ENCODE results near the gene MAST4. TPM values are rescaled to one million over a fixed set of nuclear protein-coding genes. Genes with fewer than 3 reads are reported as not detected.

Gene MAST4
- polyA plus RNA-seq, 2 of the 4 experiments (the other 2 are of a cell fraction) = 1.2 to 5.8 TPM

- ATAC-seq (no peak), DNase-seq (ENCODE audit: low read depth in 1 of 2, low spot score in 1 of 2) (no peak), FAIRE-seq (no peak)
- Histone ChIP-seq H3K4me3 (no peak overlapping the region), H3K27ac (no peak overlapping the region), H3K4me2 (no peak overlapping the region; the same call in 2 of the 3 replicates), H3K4me1 (peaks cover 18% of the 10 kb centered on the region), H3K9me3 (no peaks in the 10 kb centered on the region)
- TF ChIP-seq REST (IDR thresholded peaks at IDR 0.05) (no peak), MAFK (IDR thresholded peaks at IDR 0.05; ENCODE audit: partially characterized antibody) (no peak), CHD4 (IDR thresholded peaks at IDR 0.05; ENCODE audit: borderline replicate concordance) (no peak), MAZ (IDR thresholded peaks at IDR 0.05; ENCODE audit: borderline replicate concordance, low read depth, low read length) (no peak), JUNB (IDR thresholded peaks at IDR 0.05) (no peak), RFX5 (IDR thresholded peaks at IDR 0.05) (no peak), MYC (IDR thresholded peaks at IDR 0.05; ENCODE audit: borderline replicate concordance, low read length) (no peak), SREBF2 (IDR thresholded peaks at IDR 0.05) (no peak), TFCP2L1 (CRISPR knock-in tag; IDR thresholded peaks at IDR 0.05) (no peak), KDM5A (IDR thresholded peaks at IDR 0.05) (no peak), POLR2AphosphoS2 (conservative IDR thresholded peaks at IDR 0.05; ENCODE audit: low read length) (no peak), TP53 (CRISPR knock-in tag; IDR thresholded peaks at IDR 0.05) (no peak), HDAC2 (IDR thresholded peaks at IDR 0.05) (no peak), FOSL2 (IDR thresholded peaks at IDR 0.05) (no peak), FOSL2 (CRISPR knock-in tag; IDR thresholded peaks at IDR 0.05) (no peak), GATA3 (IDR thresholded peaks at IDR 0.05; ENCODE audit: borderline replicate concordance) (no peak), NPAS2 (CRISPR knock-in tag; IDR thresholded peaks at IDR 0.05; ENCODE audit: borderline replicate concordance) (no peak), NR3C1 (IDR thresholded peaks at IDR 0.05) (no peak), ATOH8 (CRISPR knock-in tag; IDR thresholded peaks at IDR 0.05; ENCODE audit: low read depth) (no peak)
- TF ChIP-seq, protein P1, sequence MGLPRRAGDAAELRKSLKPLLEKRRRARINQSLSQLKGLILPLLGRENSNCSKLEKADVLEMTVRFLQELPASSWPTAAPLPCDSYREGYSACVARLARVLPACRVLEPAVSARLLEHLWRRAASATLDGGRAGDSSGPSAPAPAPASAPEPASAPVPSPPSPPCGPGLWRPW (IDR thresholded peaks at IDR 0.05) = no peak
- ChIA-PET CTCF (interaction anchor here (0.6 to 3.8 kb wide), 10 partner anchors 8 to 158 kb away, joined by 3 to 22 read pairs (median 7); no protein-coding TSS in a partner anchor), POLR2A (no interaction called here)
Measured at GRCh38 chr5:66829358-66829674, 233.1 kb downstream of the MAST4 start.

DNA sequence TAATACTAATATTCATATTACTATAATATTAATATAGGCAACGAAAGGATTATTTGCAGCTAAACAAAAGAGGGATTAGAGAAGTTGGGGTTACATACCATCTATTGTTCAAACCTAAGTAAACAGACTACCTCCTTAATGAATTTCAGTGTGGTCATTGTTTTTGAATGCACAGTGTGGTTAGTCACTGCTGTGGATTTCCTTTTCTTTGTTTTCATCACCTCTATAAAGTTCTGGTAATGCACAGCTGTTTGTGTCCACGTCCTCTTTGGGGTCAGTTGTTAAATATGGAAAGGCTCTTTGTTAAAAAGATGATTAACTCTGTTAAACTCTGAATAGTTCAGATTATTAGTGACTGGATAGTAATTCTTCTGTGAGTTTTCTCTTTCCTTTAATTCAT lies 233.6 kb downstream of the MAST4 start:
- no peaks in the 10 kb centered on the region for H3K9me3 ChIP-seq
- DNase-seq (ENCODE audit: low read depth in 1 of 2, low spot score in 1 of 2) (no peak), FAIRE-seq (no peak), ATAC-seq (no peak)
- H3K4me3 ChIP-seq = no peak overlapping the region
- ChIA-PET CTCF (interaction anchor here (0.6 to 3.8 kb wide), 12 partner anchors 8 to 158 kb away, joined by 3 to 22 read pairs (median 6); no protein-coding TSS in a partner anchor), POLR2A (no interaction called here)
- H3K27ac ChIP-seq = no peak overlapping the region
- TF ChIP-seq, protein P2, sequence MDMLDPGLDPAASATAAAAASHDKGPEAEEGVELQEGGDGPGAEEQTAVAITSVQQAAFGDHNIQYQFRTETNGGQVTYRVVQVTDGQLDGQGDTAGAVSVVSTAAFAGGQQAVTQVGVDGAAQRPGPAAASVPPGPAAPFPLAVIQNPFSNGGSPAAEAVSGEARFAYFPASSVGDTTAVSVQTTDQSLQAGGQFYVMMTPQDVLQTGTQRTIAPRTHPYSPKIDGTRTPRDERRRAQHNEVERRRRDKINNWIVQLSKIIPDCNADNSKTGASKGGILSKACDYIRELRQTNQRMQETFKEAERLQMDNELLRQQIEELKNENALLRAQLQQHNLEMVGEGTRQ (IDR thresholded peaks at IDR 0.05) = no peak
- TF ChIP-seq, protein P3, sequence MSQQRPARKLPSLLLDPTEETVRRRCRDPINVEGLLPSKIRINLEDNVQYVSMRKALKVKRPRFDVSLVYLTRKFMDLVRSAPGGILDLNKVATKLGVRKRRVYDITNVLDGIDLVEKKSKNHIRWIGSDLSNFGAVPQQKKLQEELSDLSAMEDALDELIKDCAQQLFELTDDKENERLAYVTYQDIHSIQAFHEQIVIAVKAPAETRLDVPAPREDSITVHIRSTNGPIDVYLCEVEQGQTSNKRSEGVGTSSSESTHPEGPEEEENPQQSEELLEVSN (IDR thresholded peaks at IDR 0.05; ENCODE audit: borderline replicate concordance, low read depth) = no peak
- TF ChIP-seq PHF8 (IDR thresholded peaks at IDR 0.05; ENCODE audit: borderline replicate concordance, low read depth) = no peak
- no peak for TF ChIP-seq KDM5A (IDR thresholded peaks at IDR 0.05)
- TF ChIP-seq, protein P4, sequence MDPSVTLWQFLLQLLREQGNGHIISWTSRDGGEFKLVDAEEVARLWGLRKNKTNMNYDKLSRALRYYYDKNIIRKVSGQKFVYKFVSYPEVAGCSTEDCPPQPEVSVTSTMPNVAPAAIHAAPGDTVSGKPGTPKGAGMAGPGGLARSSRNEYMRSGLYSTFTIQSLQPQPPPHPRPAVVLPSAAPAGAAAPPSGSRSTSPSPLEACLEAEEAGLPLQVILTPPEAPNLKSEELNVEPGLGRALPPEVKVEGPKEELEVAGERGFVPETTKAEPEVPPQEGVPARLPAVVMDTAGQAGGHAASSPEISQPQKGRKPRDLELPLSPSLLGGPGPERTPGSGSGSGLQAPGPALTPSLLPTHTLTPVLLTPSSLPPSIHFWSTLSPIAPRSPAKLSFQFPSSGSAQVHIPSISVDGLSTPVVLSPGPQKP (IDR thresholded peaks at IDR 0.05; ENCODE audit: low read depth, low read length) = no peak
- no peak for TF ChIP-seq CHD2 (IDR thresholded peaks at IDR 0.05; ENCODE audit: low read length, partially characterized antibody)
- no peak for TF ChIP-seq EHMT2 (IDR thresholded peaks at IDR 0.05; ENCODE audit: low read depth)
- TF ChIP-seq, protein P1 (IDR thresholded peaks at IDR 0.05) = no peak
- TF ChIP-seq RFX5 (IDR thresholded peaks at IDR 0.05) = no peak
- TF ChIP-seq CHD4 (IDR thresholded peaks at IDR 0.05; ENCODE audit: borderline replicate concordance) = no peak
- TF ChIP-seq EP300 (IDR thresholded peaks at IDR 0.05) = no peak
- no peak for TF ChIP-seq MYC (IDR thresholded peaks at IDR 0.05; ENCODE audit: borderline replicate concordance, low read length)
- TF ChIP-seq KDM1A (IDR thresholded peaks at IDR 0.05; ENCODE audit: low read depth) = no peak
- TF ChIP-seq ZC3H11A (IDR thresholded peaks at IDR 0.05) = no peak
- no peak for TF ChIP-seq SMC3 (IDR thresholded peaks at IDR 0.05)
- no peak for TF ChIP-seq FOXS1 (CRISPR knock-in tag; IDR thresholded peaks at IDR 0.05)
- no peak for TF ChIP-seq JUN (IDR thresholded peaks at IDR 0.05)
- TF ChIP-seq MAZ (IDR thresholded peaks at IDR 0.05; ENCODE audit: borderline replicate concordance, low read depth, low read length) = no peak
- TF ChIP-seq HOXA7 (CRISPR knock-in tag; IDR thresholded peaks at IDR 0.05) = no peak
- peaks cover 18% of the 10 kb centered on the region for H3K4me1 ChIP-seq
- H3K4me2 ChIP-seq = peak overlapping the region; percentile 27
- WGBS (ENCODE audit: missing lambda C conversion rate) = 12% methylated on average over 2 of the region's 2 CpGs

Measured in A549 (cell line).